C4-2B (cell line): Measurements from ENCODE around the gene ADAR.

Experiments
- H3K27ac ChIP-seq: fragments of 450-650 bp; 2 replicates; pipeline ENCODE4 v1.5.1; 2017
- CTCF ChIP-seq: fragments of 450-650 bp; conservative IDR thresholded peaks from 2 replicates; pipeline ENCODE4 v1.5.1; 2017; ENCODE audit warnings: mild to moderate bottlenecking
- ZFX ChIP-seq: fragments of 450-650 bp; IDR thresholded peaks from 2 replicates; pipeline ENCODE4 v1.6.1; 2017

ADAR gene

GRCh38 chr1:154614247-154614646, 6.3 kb upstream of the ADAR start:
- H3K27ac ChIP-seq, result no peak overlapping the region
- no peak for TF ChIP-seq ZFX
- TF ChIP-seq CTCF, result no peak

- TF ChIP-seq CTCF, result no peak
- no peak for TF ChIP-seq ZFX
- no peak overlapping the region for H3K27ac ChIP-seq
These were observed 3.3 kb upstream of the ADAR start for GRCh38 chr1:154611150-154611862.

- peak overlapping the region; percentile 92 for H3K27ac ChIP-seq
- no peak for TF ChIP-seq CTCF
- TF ChIP-seq ZFX, result no peak
These were observed 1.7 kb upstream of the ADAR start for GRCh38 chr1:154609398-154610380.

- TF ChIP-seq CTCF (no peak), ZFX (no peak)
These were observed 648 bp upstream of the ADAR start for GRCh38 chr1:154608397-154609270.

GRCh38 chr1:154607106-154607608, 829 bp downstream of the ADAR start:
- peak overlapping the region; percentile 92 for H3K27ac ChIP-seq

More at GRCh38 chr1:154608397-154609270, 648 bp upstream of the ADAR start:
- peak overlapping the region; percentile 92 for H3K27ac ChIP-seq

GRCh38 chr1:154605534-154605933, 2.5 kb downstream of the ADAR start:
- TF ChIP-seq CTCF (no peak), ZFX (no peak)
- no peak overlapping the region for H3K27ac ChIP-seq

More at GRCh38 chr1:154607106-154607608, 829 bp downstream of the ADAR start:
- no peak for TF ChIP-seq CTCF
- no peak for TF ChIP-seq ZFX
